ENCODE measurements around the gene CEP164. TPM values are rescaled to one million over a fixed set of nuclear protein-coding genes. Genes with fewer than 3 reads are reported as not detected.

CEP164 gene
- total and polyA plus RNA-seq, 2 of the 4 experiments (the other 2 are of a cell fraction): 23.3 to 26.9 TPM

- BruUV-seq (replicated peaks): no TSS peak
Measured at GRCh38 chr11:117420598-117420997, 92.9 kb downstream of the CEP164 start.

More at GRCh38 chr11:117420598-117420997, 92.9 kb downstream of the CEP164 start:
- H3K14ac ChIP-seq (replicated peaks; ENCODE audit: low read depth, low read length): no peak overlapping the region
- ChIA-PET CTCF (no interaction called here), POLR2A (ENCODE audit: unreplicated experiment) (no interaction called here)
- H2BK120ac ChIP-seq (ENCODE audit: low read depth, low read length): no peak overlapping the region
- H3K36me3 ChIP-seq (ENCODE audit: control insufficient read depth, insufficient read depth, low read length): no peaks in the 10 kb centered on the region
- H4K20me1 ChIP-seq (ENCODE audit: insufficient read depth, low read length): no peaks in the 10 kb centered on the region
- H3K27ac ChIP-seq (ENCODE audit: insufficient read depth, low read length): no peak overlapping the region
- H2BK20ac ChIP-seq (ENCODE audit: low read depth, low read length): no peak overlapping the region
- no peak overlapping the region for H3K18ac ChIP-seq (ENCODE audit: low read depth, low read length)
- DNase-seq (no peak), ATAC-seq (ENCODE audit: low read depth) (no peak)
- no peak overlapping the region for H3K4ac ChIP-seq (ENCODE audit: low read depth, low read length)
- H2AK9ac ChIP-seq (replicated peaks; ENCODE audit: low read depth, low read length, poor library complexity): no peak overlapping the region
- no peak overlapping the region for H3K4me3 ChIP-seq (ENCODE audit: insufficient read depth, low read depth, low read length)
- no peaks in the 10 kb centered on the region for H3K9me3 ChIP-seq (ENCODE audit: control insufficient read depth, insufficient read depth, low read length)
- H3K9ac ChIP-seq (ENCODE audit: low read depth, low read length): no peak overlapping the region
- no peak overlapping the region for H2BK5ac ChIP-seq (ENCODE audit: low read depth, low read length, poor library complexity, severe bottlenecking)
- no peaks in the 10 kb centered on the region for H3K79me1 ChIP-seq (ENCODE audit: low read depth in 1 of 2, low read length in 2 of 2)
- H3K27me3 ChIP-seq (ENCODE audit: control insufficient read depth, insufficient read depth, low read length): peaks cover 19% of the 10 kb centered on the region
- in situ Hi-C loops (cut with MboI; ENCODE audit: low sequenced_read_pairs) (no loop called here), intact Hi-C loops (cut with micrococcal nuclease) (no loop called here), dilution Hi-C loops (cut with HindIII; ENCODE audit: low sequenced_read_pairs, unreplicated experiment) (no loop called here)
- H3K56ac ChIP-seq (ENCODE audit: extremely low read depth, insufficient read depth, low read length): no peak overlapping the region
- no peaks in the 10 kb centered on the region for H3K9me1 ChIP-seq (ENCODE audit: insufficient read depth, low read length)
- H4K5ac ChIP-seq (ENCODE audit: low read depth, low read length): no peak overlapping the region
- H4K91ac ChIP-seq (ENCODE audit: insufficient read depth, low read depth, low read length): no peak overlapping the region
- no peak overlapping the region for H2AK5ac ChIP-seq (ENCODE audit: low read depth, low read length)
- H2AFZ ChIP-seq (replicated peaks; ENCODE audit: low read length, poor library complexity): no peak overlapping the region
- no peak overlapping the region for H3K23ac ChIP-seq (ENCODE audit: low read depth, low read length)
- TF ChIP-seq MAZ (IDR thresholded peaks at IDR 0.05; ENCODE audit: borderline replicate concordance, low read depth, low read length) (no peak), MAFK (IDR thresholded peaks at IDR 0.05; ENCODE audit: low read depth, low read length) (no peak), RAD21 (IDR thresholded peaks at IDR 0.05; ENCODE audit: low read length) (no peak), CEBPB (IDR thresholded peaks at IDR 0.05; ENCODE audit: low read depth, low read length) (no peak), BHLHE40 (IDR thresholded peaks at IDR 0.05; ENCODE audit: low read depth, low read length) (no peak)
- H3K4me1 ChIP-seq (ENCODE audit: control insufficient read depth, insufficient read depth, low read length): no peaks in the 10 kb centered on the region
- H4K8ac ChIP-seq (ENCODE audit: low read depth in 2 of 2, low read length in 2 of 2): no peak overlapping the region
- WGBS, 2 experiments (ENCODE audit: extremely low coverage in 2 of 2, insufficient read length in 1 of 2): no CpG with 5 or more reads among the region's 6 CpGs
- no peak overlapping the region for H2BK15ac ChIP-seq (ENCODE audit: low read depth, low read length)
- H3K4me2 ChIP-seq (ENCODE audit: low read depth, low read length): no peak overlapping the region

Data from IMR-90 (cell line).